GM23338 (cell line): ENCODE data around the gene FBXL17.

Experiments used
- CTCF ChIP-seq, 2 experiments: fragments of 200-600 bp in 1 of 2; sonication (generic) in 1 of 2; conservative IDR thresholded peaks; 2 replicates each; pipeline versions ENCODE4 v1.5.1 to v1.6.1; 2016 to 2017; ENCODE audit warnings: antibody characterized with exemption in 2 of 2, low read depth in 2 of 2, mild to moderate bottlenecking in 2 of 2, moderate library complexity in 1 of 2
- ETS1 ChIP-seq: IDR thresholded peaks from 2 replicates; pipeline ENCODE4 v1.6.1; 2016; ENCODE audit warnings: antibody characterized with exemption

GRCh38 chr5:108360280-108360679 is 21.6 kb downstream of the FBXL17 start:
- TF ChIP-seq CTCF (conservative IDR thresholded peaks at IDR 0.05; ENCODE audit: low read depth in 2 of 2) (no peak), ETS1 (no peak)
